Peyer's patch (tissue), 4 donors: Measurements from ENCODE around the gene COL16A1. TPM values are rescaled to one million over a fixed set of nuclear protein-coding genes. Genes with fewer than 3 reads are reported as not detected.

Experiments used
- DNase-seq, 3 donors: peaks; one replicate each; pipeline ENCODE4 v3.0.0-alpha.2; 2017 to 2019
- H3K27ac ChIP-seq, 4 donors: fragments of 200-600 bp; sonication (generic); one replicate each; pipeline ENCODE4 v1.5.1; 2016 to 2019
- H3K27me3 ChIP-seq, 2 donors: fragments of 200-600 bp; sonication (generic); one replicate each; pipeline ENCODE4 v1.5.1; 2019
- H3K36me3 ChIP-seq, 3 donors: fragments of 200-600 bp; sonication (generic); one replicate each; pipeline ENCODE4 v1.5.1; 2016 to 2019
- H3K4me1 ChIP-seq, 4 donors: fragments of 200-600 bp; sonication (generic); one replicate each; pipeline ENCODE4 v1.5.1; 2016 to 2019
- H3K4me3 ChIP-seq, 4 donors: fragments of 200-600 bp; sonication (generic); 1 replicate in 3 of 4; 2 replicates in 1 of 4; pipeline ENCODE4 v1.5.1; 2016 to 2019; ENCODE audit warnings: mild to moderate bottlenecking in 1 of 4
- H3K9me3 ChIP-seq, 4 donors: fragments of 200-600 bp; sonication (generic); one replicate each; pipeline ENCODE4 v1.5.1; 2016 to 2019; ENCODE audit warnings: mild to moderate bottlenecking in 1 of 4
- CTCF ChIP-seq, 6 experiments: fragments of 450-650 bp in 4 of 6; fragments of 200-600 bp in 2 of 6; sonication (generic) in 1 of 6; IDR thresholded peaks; one replicate each; pipeline ENCODE4 v1.5.1; 2017 to 2019; ENCODE audit warnings: antibody characterized with exemption in 6 of 6, mild to moderate bottlenecking in 3 of 6, moderate library complexity in 1 of 6
- POLR2A ChIP-seq, 2 donors: fragments of 450-650 bp; IDR thresholded peaks; one replicate each; pipeline ENCODE4 v1.5.1; 2017; ENCODE audit warnings: antibody characterized with exemption in 2 of 2, mild to moderate bottlenecking in 2 of 2, moderate library complexity in 2 of 2
- total RNA-seq, 4 donors: library from RNA; depleted of rRNA; stranded (reverse); fragments of >200 nt; gene quantifications; one replicate each; pipeline ENCODE4 v1.1.0, GENCODE V29; 2016

The COL16A1 gene
- total RNA-seq, 4 donors from 2014 or later: 18.2 to 201 (median 58.3) TPM

GRCh38 chr1:31667065-31667785 is 36.6 kb downstream of the COL16A1 start:
- Histone ChIP-seq H3K9me3 (no peaks in the 10 kb centered on the region), H3K27ac (peak overlapping the region in 3 of 4 donors; percentile 23 to 85 (median 62)), H3K27me3 (no peaks in the 10 kb centered on the region), H3K36me3 (no peaks in the 10 kb centered on the region), H3K4me3 (no peak overlapping the region), H3K4me1 (peaks cover 0 to 52% (median 2%) of the 10 kb centered on the region in 4 donors)
- TF ChIP-seq POLR2A (IDR thresholded peaks at IDR 0.05): no peak
- no peak for TF ChIP-seq CTCF (IDR thresholded peaks at IDR 0.05)
- peak in 1 of 3 donors; percentile 48 for DNase-seq

- Histone ChIP-seq H3K36me3 (no peaks in the 10 kb centered on the region), H3K4me1 (peaks cover 0 to 52% (median 2%) of the 10 kb centered on the region in 4 donors), H3K4me3 (no peak overlapping the region), H3K27ac (peak overlapping the region in 3 of 4 donors; percentile 51 to 85 (median 62)), H3K27me3 (no peaks in the 10 kb centered on the region), H3K9me3 (no peaks in the 10 kb centered on the region)
- peak in 2 of 3 donors; percentile 80 to 89 for DNase-seq
- TF ChIP-seq POLR2A (IDR thresholded peaks at IDR 0.05): peak; percentile 28 to 61
- TF ChIP-seq CTCF (IDR thresholded peaks at IDR 0.05): no peak
Measured at GRCh38 chr1:31666263-31666963, 37.4 kb downstream of the COL16A1 start.

- Histone ChIP-seq H3K4me1 (peaks cover 0 to 42% (median 2%) of the 10 kb centered on the region in 4 donors), H3K36me3 (no peaks in the 10 kb centered on the region), H3K4me3 (no peak overlapping the region), H3K27ac (peak overlapping the region in 2 of 4 donors; percentile 51 to 85), H3K9me3 (no peaks in the 10 kb centered on the region), H3K27me3 (no peaks in the 10 kb centered on the region)
- DNase-seq: peak in 1 of 3 donors; percentile 46
- TF ChIP-seq CTCF (IDR thresholded peaks at IDR 0.05): no peak
- TF ChIP-seq POLR2A (IDR thresholded peaks at IDR 0.05): no peak
Measured at GRCh38 chr1:31665234-31665878, 38.5 kb downstream of the COL16A1 start.

GRCh38 chr1:31664528-31664927 is 39.3 kb downstream of the COL16A1 start:
- H3K36me3 ChIP-seq: no peaks in the 10 kb centered on the region

More at GRCh38 chr1:31664528-31664927, 39.3 kb downstream of the COL16A1 start:
- no peak for DNase-seq
- Histone ChIP-seq H3K4me3 (no peak overlapping the region), H3K4me1 (peaks cover 0 to 37% (median 2%) of the 10 kb centered on the region in 4 donors), H3K27me3 (no peaks in the 10 kb centered on the region), H3K27ac (no peak overlapping the region), H3K9me3 (no peaks in the 10 kb centered on the region)
- TF ChIP-seq CTCF (IDR thresholded peaks at IDR 0.05): no peak
- no peak for TF ChIP-seq POLR2A (IDR thresholded peaks at IDR 0.05)
